Measurements from ENCODE around the gene RSBN1L. TPM values are rescaled to one million over a fixed set of nuclear protein-coding genes. Genes with fewer than 3 reads are reported as not detected.

RSBN1L gene
- total and polyA plus RNA-seq, 9 donors = 14.5 to 19.3 (median 16.0) TPM

GRCh38 chr7:77813180-77813579 is 116.9 kb downstream of the RSBN1L start:
- WGBS (ENCODE audit: insufficient coverage) = 100% methylated on average over 2 of the region's 2 CpGs
- Histone ChIP-seq H3K4me3 (ENCODE audit: low read length) (no peak overlapping the region), H3K4me1 (ENCODE audit: control insufficient read depth, insufficient read depth, low read length) (no peaks in the 10 kb centered on the region), H3K27me3 (ENCODE audit: control insufficient read depth, insufficient read depth, low read length) (no peaks in the 10 kb centered on the region), H3K27ac (ENCODE audit: low read length) (no peak overlapping the region), H3K36me3 (ENCODE audit: control insufficient read depth, insufficient read depth, low read length) (peaks cover 5% of the 10 kb centered on the region), H3K9me3 (replicated peaks; ENCODE audit: control insufficient read depth, low read depth, low read length) (peaks cover 21% of the 10 kb centered on the region)
- DNase-seq = no peak

- Histone ChIP-seq H3K36me3 (ENCODE audit: control insufficient read depth, insufficient read depth, low read length) (peaks cover 5% of the 10 kb centered on the region), H3K4me1 (ENCODE audit: control insufficient read depth, insufficient read depth, low read length) (no peaks in the 10 kb centered on the region), H3K27me3 (ENCODE audit: control insufficient read depth, insufficient read depth, low read length) (no peaks in the 10 kb centered on the region), H3K4me3 (ENCODE audit: low read length) (no peak overlapping the region), H3K27ac (ENCODE audit: low read length) (no peak overlapping the region), H3K9me3 (replicated peaks; ENCODE audit: control insufficient read depth, low read depth, low read length) (peaks cover 51% of the 10 kb centered on the region)
- no peak for DNase-seq
Observed at GRCh38 chr7:77819021-77819420, 122.8 kb downstream of the RSBN1L start.

DNA sequence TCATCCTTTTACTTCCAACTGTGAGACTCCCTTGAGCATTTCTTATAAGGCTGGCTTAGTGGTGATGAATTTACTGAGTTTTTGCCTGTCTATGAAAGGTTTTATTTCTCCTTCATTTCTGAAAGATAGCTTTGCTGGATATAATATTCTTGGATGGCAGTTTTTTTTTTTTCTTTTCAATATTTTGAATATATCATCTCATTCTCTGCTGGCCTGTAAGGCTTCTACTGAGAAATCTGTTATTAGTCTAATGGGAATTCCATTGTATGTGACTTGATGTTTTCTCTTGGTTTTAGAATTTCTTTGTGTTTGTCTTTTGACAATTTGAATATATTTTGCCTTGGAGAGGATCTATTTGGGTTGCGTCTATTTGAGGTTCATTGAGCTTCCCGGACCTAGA is 124.7 kb downstream of the RSBN1L start:
- H3K27me3 ChIP-seq (ENCODE audit: control insufficient read depth, insufficient read depth, low read length) = no peaks in the 10 kb centered on the region
- H3K36me3 ChIP-seq (ENCODE audit: control insufficient read depth, insufficient read depth, low read length) = peaks cover 5% of the 10 kb centered on the region
- H3K27ac ChIP-seq (ENCODE audit: low read length) = no peak overlapping the region
- peaks cover 47% of the 10 kb centered on the region for H3K9me3 ChIP-seq (replicated peaks; ENCODE audit: control insufficient read depth, low read depth, low read length)
- no peaks in the 10 kb centered on the region for H3K4me1 ChIP-seq (ENCODE audit: control insufficient read depth, insufficient read depth, low read length)
- WGBS (ENCODE audit: insufficient coverage) = no CpG with 5 or more reads among the region's 2 CpGs
- no peak overlapping the region for H3K4me3 ChIP-seq (ENCODE audit: low read length)
- DNase-seq = no peak

- DNase-seq = no peak
- H3K27me3 ChIP-seq (ENCODE audit: control insufficient read depth, insufficient read depth, low read length) = no peaks in the 10 kb centered on the region
- no peaks in the 10 kb centered on the region for H3K4me1 ChIP-seq (ENCODE audit: control insufficient read depth, insufficient read depth, low read length)
- no CpG with 5 or more reads among the region's 1 CpG for WGBS (ENCODE audit: insufficient coverage)
- no peak overlapping the region for H3K4me3 ChIP-seq (ENCODE audit: low read length)
- H3K36me3 ChIP-seq (ENCODE audit: control insufficient read depth, insufficient read depth, low read length) = peaks cover 2% of the 10 kb centered on the region
- H3K9me3 ChIP-seq (replicated peaks; ENCODE audit: control insufficient read depth, low read depth, low read length) = peaks cover 39% of the 10 kb centered on the region
- no peak overlapping the region for H3K27ac ChIP-seq (ENCODE audit: low read length)
Observed at GRCh38 chr7:77822269-77822668, 126.0 kb downstream of the RSBN1L start.

- Histone ChIP-seq H3K9me3 (replicated peaks; ENCODE audit: control insufficient read depth, low read depth, low read length) (peaks cover 30% of the 10 kb centered on the region), H3K27me3 (ENCODE audit: control insufficient read depth, insufficient read depth, low read length) (no peaks in the 10 kb centered on the region), H3K27ac (ENCODE audit: low read length) (no peak overlapping the region), H3K36me3 (ENCODE audit: control insufficient read depth, insufficient read depth, low read length) (no peaks in the 10 kb centered on the region), H3K4me3 (ENCODE audit: low read length) (no peak overlapping the region), H3K4me1 (ENCODE audit: control insufficient read depth, insufficient read depth, low read length) (no peaks in the 10 kb centered on the region)
- no peak for DNase-seq
- WGBS (ENCODE audit: insufficient coverage) = 100% methylated on average over 1 of the region's 2 CpGs
Observed at GRCh38 chr7:77823787-77824186, 127.5 kb downstream of the RSBN1L start.

DNA sequence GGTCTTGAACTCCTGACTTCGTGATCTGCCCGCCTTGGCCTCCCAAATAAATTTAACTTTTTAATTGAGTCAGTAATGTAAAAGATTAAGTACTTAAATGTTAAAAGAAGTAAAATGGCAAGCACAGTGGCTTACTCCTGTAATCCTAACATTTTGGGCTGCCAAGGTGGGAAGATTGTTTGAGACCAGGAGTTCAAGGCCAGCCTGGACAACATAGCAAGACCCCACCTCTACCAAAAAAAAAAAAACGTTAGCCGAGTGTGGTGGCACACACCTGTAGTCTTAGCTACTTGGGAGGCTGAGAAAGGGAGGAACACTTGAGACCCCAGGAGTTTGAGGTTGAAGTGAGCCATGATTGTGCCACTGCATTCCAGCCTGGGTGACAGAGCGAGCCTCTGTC is 128.4 kb downstream of the RSBN1L start:
- Histone ChIP-seq H3K27me3 (ENCODE audit: control insufficient read depth, insufficient read depth, low read length) (no peaks in the 10 kb centered on the region), H3K9me3 (replicated peaks; ENCODE audit: control insufficient read depth, low read depth, low read length) (peaks cover 27% of the 10 kb centered on the region), H3K4me1 (ENCODE audit: control insufficient read depth, insufficient read depth, low read length) (no peaks in the 10 kb centered on the region), H3K4me3 (ENCODE audit: low read length) (no peak overlapping the region), H3K27ac (ENCODE audit: low read length) (no peak overlapping the region), H3K36me3 (ENCODE audit: control insufficient read depth, insufficient read depth, low read length) (no peaks in the 10 kb centered on the region)
- WGBS (ENCODE audit: insufficient coverage) = no CpG with 5 or more reads among the region's 5 CpGs
- DNase-seq = no peak

- H3K9me3 ChIP-seq (replicated peaks; ENCODE audit: control insufficient read depth, low read depth, low read length) = peaks cover 24% of the 10 kb centered on the region
- H3K4me3 ChIP-seq (ENCODE audit: low read length) = no peak overlapping the region
- whole genome bisulfite sequencing (ENCODE audit: insufficient coverage) = no CpG with 5 or more reads among the region's 3 CpGs
Observed at GRCh38 chr7:77825131-77825530, 128.9 kb downstream of the RSBN1L start.

GRCh38 chr7:77826300-77826699 is 130.0 kb downstream of the RSBN1L start:
- H3K4me1 ChIP-seq (ENCODE audit: control insufficient read depth, insufficient read depth, low read length) = no peaks in the 10 kb centered on the region
- no peak overlapping the region for H3K27ac ChIP-seq (ENCODE audit: low read length)
- no peaks in the 10 kb centered on the region for H3K27me3 ChIP-seq (ENCODE audit: control insufficient read depth, insufficient read depth, low read length)
- H3K36me3 ChIP-seq (ENCODE audit: control insufficient read depth, insufficient read depth, low read length) = no peaks in the 10 kb centered on the region
- H3K4me3 ChIP-seq (ENCODE audit: low read length) = no peak overlapping the region
- no peak for DNase-seq
- H3K9me3 ChIP-seq (replicated peaks; ENCODE audit: control insufficient read depth, low read depth, low read length) = peaks cover 13% of the 10 kb centered on the region
- WGBS (ENCODE audit: insufficient coverage) = no CpG with 5 or more reads among the region's 2 CpGs

More at GRCh38 chr7:77825131-77825530, 128.9 kb downstream of the RSBN1L start:
- Histone ChIP-seq H3K4me1 (ENCODE audit: control insufficient read depth, insufficient read depth, low read length) (no peaks in the 10 kb centered on the region), H3K27ac (ENCODE audit: low read length) (no peak overlapping the region), H3K36me3 (ENCODE audit: control insufficient read depth, insufficient read depth, low read length) (no peaks in the 10 kb centered on the region), H3K27me3 (ENCODE audit: control insufficient read depth, insufficient read depth, low read length) (no peaks in the 10 kb centered on the region)
- no peak for DNase-seq

GRCh38 chr7:77827999-77828398 is 131.7 kb downstream of the RSBN1L start:
- DNase-seq = no peak
- Histone ChIP-seq H3K27ac (ENCODE audit: low read length) (no peak overlapping the region), H3K9me3 (replicated peaks; ENCODE audit: control insufficient read depth, low read depth, low read length) (no peaks in the 10 kb centered on the region), H3K36me3 (ENCODE audit: control insufficient read depth, insufficient read depth, low read length) (no peaks in the 10 kb centered on the region), H3K27me3 (ENCODE audit: control insufficient read depth, insufficient read depth, low read length) (no peaks in the 10 kb centered on the region), H3K4me3 (ENCODE audit: low read length) (no peak overlapping the region), H3K4me1 (ENCODE audit: control insufficient read depth, insufficient read depth, low read length) (no peaks in the 10 kb centered on the region)
- no CpG with 5 or more reads among the region's 2 CpGs for WGBS (ENCODE audit: insufficient coverage)

DNA sequence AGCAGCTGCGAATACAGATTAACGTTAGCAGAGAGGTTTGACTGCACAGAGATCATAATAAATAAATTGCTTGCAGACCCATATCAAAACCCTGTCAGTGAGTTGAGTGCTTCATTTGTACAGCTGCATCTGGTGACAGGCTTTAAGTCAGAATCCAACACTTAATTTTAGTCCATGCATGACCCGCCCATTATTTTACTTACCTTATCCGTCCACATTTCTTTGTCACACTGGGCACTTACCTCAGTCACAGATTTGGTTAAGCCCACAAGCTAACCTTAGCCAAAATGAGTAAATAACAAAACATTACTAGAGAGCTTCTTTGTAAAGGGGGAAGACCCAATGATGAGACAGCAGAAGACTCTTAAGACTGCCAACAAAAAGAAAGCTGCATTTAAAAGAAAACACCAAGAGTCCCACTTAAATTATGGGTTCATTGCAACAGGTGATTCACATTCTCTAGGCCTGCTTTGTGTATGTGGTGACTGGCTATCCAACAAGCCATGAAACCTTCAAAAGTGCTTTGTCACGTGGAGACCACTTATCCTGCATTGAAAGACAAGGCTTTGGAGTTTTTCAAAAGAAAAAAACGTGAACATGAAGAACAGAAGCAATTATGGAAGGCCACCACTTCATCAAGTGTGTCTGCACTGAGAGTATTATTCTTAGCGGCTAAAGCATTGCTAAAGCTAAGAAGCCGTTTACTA is 134.5 kb downstream of the RSBN1L start:
- Histone ChIP-seq H3K9me3 (replicated peaks; ENCODE audit: control insufficient read depth, low read depth, low read length) (no peaks in the 10 kb centered on the region), H3K4me1 (ENCODE audit: control insufficient read depth, insufficient read depth, low read length) (no peaks in the 10 kb centered on the region), H3K27ac (ENCODE audit: low read length) (no peak overlapping the region), H3K36me3 (ENCODE audit: control insufficient read depth, insufficient read depth, low read length) (no peaks in the 10 kb centered on the region), H3K27me3 (ENCODE audit: control insufficient read depth, insufficient read depth, low read length) (no peaks in the 10 kb centered on the region), H3K4me3 (ENCODE audit: low read length) (no peak overlapping the region)
- DNase-seq = no peak
- WGBS (ENCODE audit: insufficient coverage) = 67% methylated on average over 2 of the region's 8 CpGs

- Histone ChIP-seq H3K4me1 (ENCODE audit: control insufficient read depth, insufficient read depth, low read length) (no peaks in the 10 kb centered on the region), H3K27me3 (ENCODE audit: control insufficient read depth, insufficient read depth, low read length) (no peaks in the 10 kb centered on the region), H3K4me3 (ENCODE audit: low read length) (no peak overlapping the region), H3K9me3 (replicated peaks; ENCODE audit: control insufficient read depth, low read depth, low read length) (no peaks in the 10 kb centered on the region), H3K36me3 (ENCODE audit: control insufficient read depth, insufficient read depth, low read length) (no peaks in the 10 kb centered on the region), H3K27ac (ENCODE audit: low read length) (no peak overlapping the region)
- DNase-seq = no peak
- WGBS (ENCODE audit: insufficient coverage) = no CpG with 5 or more reads among the region's 7 CpGs
Observed at GRCh38 chr7:77831481-77831880, 135.2 kb downstream of the RSBN1L start.
